ENCODE data around the gene TSC2.

Gene TSC2

DNA sequence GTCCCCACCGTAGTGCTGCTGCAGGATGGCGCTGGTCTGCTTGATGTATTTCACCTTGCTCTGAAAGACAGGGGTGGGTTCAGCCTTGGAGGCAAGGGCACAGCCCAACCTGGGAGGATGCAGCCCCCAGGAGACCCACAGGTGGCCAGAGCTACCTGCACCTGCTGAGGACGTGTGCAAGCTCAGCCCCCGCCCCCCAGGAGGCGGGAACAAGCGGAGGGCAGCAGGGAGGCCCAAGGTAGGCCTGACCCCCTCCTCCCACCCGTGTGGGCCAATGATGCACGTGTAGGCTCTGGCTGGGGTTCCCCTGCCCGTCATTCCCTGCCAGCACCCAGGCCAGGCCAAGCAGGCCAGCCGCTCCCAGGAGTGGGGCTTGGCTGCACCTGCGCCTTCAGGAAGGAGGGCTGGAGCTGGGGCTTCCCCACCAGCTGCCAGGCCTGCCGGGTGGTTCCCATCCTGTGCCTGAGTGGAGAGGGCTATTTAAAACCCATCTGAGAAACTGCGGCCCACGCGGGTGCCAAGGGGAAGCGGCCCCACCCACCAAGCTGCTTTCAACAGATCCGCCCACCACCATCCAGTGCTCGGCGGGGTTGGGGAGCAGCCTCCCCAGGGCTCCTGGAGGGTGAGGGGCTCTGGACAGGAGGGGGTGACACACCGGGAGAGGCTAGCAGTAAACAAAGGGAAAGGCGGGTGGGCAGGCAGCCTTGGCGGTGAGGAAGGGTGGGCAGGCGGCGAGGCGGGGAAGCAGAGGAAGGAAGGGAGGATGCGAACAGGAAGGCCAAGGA is 3.9 kb upstream of the TSC2 start:
- DNase-seq (ENCODE audit: low read depth), result no peak

DNA sequence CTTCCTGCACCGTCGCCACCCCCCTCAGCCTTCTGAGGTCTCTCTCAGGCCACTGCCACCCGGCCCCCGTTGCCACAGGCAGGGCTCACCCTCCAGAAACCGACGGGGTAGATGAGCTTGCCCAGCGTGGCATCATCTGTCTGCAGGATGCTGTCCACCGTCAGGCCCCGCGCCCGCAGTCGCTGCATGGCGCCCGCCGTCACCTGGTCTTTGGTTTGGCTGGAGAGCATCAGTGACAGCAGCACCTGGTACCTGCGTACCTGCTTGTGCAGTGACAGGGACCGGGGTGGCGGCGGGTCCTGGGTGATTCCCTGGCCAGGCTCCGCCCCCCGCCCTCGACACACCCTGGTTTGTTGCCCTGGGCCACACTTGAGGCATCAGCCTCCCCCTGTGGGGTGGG is 3.2 kb upstream of the TSC2 start:
- DNase-seq (ENCODE audit: low read depth), result no peak

DNA sequence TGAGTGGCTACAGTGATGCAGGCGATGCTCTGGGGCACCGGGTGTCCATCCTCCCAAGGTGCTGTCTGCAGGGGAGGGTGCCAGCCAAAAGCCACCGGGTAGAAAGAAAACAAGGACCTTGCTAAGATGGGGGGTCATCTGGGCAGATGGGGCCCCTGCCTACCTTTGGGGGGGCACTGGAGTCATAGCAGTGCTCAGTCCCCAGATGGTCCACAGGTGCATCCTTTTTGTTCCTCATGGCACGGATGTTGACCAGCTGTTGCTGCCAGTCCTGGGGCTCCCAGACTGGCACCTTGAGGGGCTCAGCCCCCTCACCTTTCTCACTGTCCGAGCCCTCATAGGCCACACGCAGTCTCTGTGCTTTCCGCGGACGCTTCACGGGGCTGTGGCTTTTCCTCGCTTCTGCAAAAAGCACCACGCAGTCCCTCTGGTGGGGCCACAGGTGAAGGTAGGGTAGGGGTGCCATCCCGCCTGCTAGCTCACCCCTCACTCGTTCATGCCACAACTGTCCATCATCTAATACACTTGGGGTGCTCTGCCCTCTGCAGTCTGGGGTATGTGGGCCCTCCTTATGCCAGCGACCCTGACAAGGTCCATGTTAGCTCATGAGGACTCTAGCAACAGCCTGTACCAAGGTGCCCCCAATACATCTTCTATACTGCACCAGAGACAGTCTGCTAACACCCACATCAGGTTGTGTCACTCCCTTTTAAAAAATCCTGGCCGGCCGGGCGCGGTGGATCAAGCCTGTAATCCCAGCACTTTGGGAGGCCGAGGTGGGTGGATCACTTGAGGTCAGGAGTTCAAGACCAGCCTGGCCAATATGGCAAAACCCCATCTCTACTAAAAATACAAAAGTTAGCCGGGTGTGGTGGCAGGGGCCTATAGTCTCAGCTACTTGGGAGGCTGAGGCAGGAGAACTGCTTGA is 1.6 kb upstream of the TSC2 start:
- no peak for DNase-seq (ENCODE audit: low read depth)

GRCh38 chr16:2046893-2047329 is 874 bp upstream of the TSC2 start:
- DNase-seq (ENCODE audit: low read depth), result no peak

DNA sequence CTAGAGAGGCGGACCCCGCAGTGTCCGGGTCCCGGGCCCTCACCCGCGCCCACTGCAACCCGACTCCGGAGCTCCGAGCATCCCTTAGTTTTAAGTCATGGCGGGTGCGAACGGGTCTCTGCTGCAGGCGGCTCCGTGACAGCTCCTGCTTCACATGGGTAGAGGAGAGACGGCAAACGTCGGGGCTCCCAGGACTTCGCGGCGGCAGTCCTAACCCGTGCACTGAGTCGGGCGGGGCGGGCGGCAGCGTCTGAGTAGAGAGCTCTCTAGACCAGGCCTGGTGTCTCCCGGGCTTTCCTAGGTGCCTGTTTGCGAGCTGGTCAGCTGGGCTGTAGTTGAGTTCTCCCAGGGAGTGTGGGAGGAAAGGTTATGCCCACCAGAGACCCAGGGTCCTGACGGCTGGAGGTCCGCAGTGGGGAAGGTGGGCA is 345 bp downstream of the TSC2 start:
- no peak for DNase-seq (ENCODE audit: low read depth)

GRCh38 chr16:2053211-2053610 is 5.4 kb downstream of the TSC2 start:
- no peak for DNase-seq (ENCODE audit: low read depth)

- no peak for DNase-seq (ENCODE audit: low read depth)
These were observed 6.1 kb downstream of the TSC2 start for GRCh38 chr16:2053897-2054296.

GRCh38 chr16:2054543-2055245 is 6.9 kb downstream of the TSC2 start:
- no peak for DNase-seq (ENCODE audit: low read depth)

- DNase-seq (ENCODE audit: low read depth), result no peak
These were observed 8.3 kb downstream of the TSC2 start for GRCh38 chr16:2056077-2056476.

- no peak for DNase-seq (ENCODE audit: low read depth)
These were observed 9.1 kb downstream of the TSC2 start for GRCh38 chr16:2056681-2057407.

DNA sequence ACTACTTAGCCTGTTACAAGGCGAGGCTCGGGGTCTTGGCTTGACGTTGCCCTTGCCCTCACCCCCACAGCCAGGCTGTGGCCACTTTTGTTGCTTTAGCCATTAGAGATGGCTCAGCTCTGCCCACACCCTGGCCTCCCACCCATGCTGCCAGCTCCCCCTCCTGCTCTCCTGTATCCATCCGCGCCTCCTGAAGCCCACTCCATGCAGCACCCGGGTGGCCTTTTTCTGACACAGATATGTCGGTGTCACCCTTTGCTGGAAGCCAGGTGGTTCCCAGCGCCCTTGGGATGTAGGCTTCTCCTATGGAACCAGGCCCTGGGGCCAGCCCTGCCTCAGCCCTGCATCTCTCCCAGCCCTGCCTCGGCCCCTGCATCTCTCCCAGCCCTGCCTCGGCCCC is 9.7 kb downstream of the TSC2 start:
- no peak for DNase-seq (ENCODE audit: low read depth)

DNA sequence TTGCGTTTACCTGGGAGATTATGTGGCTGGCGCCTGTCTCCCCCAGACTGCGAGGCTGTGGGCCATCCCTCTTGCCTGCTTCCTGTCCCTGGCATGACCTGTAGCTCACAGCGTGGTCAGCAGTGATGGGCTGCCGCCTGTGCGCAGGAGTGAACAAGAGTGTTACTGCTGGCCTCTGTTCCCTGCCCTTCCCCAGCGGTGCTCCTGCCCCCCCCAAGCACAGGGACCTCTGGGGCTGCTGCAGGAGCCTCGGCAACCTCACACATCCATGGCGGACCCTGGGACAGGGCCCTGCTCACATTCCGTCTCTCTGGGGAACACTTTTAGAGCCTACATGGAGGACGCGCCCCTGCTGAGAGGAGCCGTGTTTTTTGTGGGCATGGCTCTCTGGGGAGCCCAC is 10.6 kb downstream of the TSC2 start:
- DNase-seq (ENCODE audit: low read depth), result no peak

- no peak for DNase-seq (ENCODE audit: low read depth)
These were observed 11.1 kb downstream of the TSC2 start for GRCh38 chr16:2058872-2059271.

- no peak for DNase-seq (ENCODE audit: low read depth)
These were observed 12.6 kb downstream of the TSC2 start for GRCh38 chr16:2060346-2060745.

- no peak for DNase-seq (ENCODE audit: low read depth)
These were observed 13.2 kb downstream of the TSC2 start for GRCh38 chr16:2061023-2061422.

- no peak for DNase-seq (ENCODE audit: low read depth)
These were observed 13.7 kb downstream of the TSC2 start for GRCh38 chr16:2061526-2061925.

DNA sequence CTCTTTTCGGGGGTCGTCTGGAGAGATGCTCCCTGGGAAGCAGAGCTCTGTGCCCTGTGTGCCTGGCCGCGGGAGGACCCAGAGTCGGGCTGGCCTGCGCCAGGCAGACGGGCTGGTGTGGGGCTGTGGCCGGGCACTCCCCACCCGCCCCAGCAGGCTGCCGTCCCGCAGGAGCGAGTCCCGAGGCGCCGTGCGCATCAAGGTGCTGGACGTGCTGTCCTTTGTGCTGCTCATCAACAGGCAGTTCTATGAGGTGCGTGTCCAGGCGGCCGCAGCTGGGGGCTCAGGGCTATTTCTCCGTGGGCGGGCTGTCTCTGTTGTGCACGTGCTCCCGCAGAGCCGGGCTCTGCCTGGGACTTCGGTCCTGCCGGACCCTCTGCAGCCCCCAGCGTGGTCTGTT is 15.0 kb downstream of the TSC2 start:
- no peak for DNase-seq (ENCODE audit: low read depth)

GRCh38 chr16:2063861-2064260 is 16.1 kb downstream of the TSC2 start:
- DNase-seq (ENCODE audit: low read depth), result no peak

GRCh38 chr16:2064368-2064945 is 16.7 kb downstream of the TSC2 start:
- no peak for DNase-seq (ENCODE audit: low read depth)

DNA sequence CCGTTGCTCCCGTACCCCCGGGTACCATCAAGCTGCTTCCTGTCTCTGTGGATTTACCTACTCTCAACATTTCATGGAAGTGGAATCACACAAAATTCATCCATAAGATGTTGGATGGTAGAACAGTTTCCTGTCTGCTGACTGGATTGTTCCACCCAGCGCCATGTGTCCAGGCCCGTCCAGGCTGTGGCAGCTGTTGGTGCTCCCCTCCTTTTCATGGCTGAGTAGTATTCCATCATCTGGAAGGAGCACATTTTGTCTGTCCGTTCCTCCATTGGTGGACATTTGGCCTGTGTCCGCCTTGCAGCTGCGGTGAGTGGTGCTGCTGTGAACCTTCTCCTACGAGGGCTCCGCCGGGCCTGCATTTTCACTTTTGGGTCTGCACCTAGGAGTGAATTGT is 18.4 kb downstream of the TSC2 start:
- DNase-seq (ENCODE audit: low read depth), result no peak

Data from stimulated activated CD8-positive, alpha-beta memory T cell treated with anti-CD3 and anti-CD28 coated beads, Interleukin-4, amount 100 ng/mL, for 24 hours (primary cell).